A549 (cell line): ENCODE results near the gene UBE2O. TPM values are rescaled to one million over a fixed set of nuclear protein-coding genes. Genes with fewer than 3 reads are reported as not detected.

ENCODE experiments used
- ATAC-seq, 2 experiments: fragments of 200-7000 bp in 1 of 2; fragments of >200 bp in 1 of 2; cut with Nextera tagmentation in 1 of 2; cut with Tn5 transposase in 1 of 2; 3 replicates each; pipeline versions ENCODE4 v1.8.0 to v1.9.1; 2018 to 2020; ENCODE audit warnings: mild to moderate bottlenecking in 1 of 2, moderate library complexity in 1 of 2
- CTCF ChIA-PET: fragments of 300-600 bp; sonication (Branson Sonifier 250); formaldehyde crosslinking; extraction: SDS; loops from one replicate; lab custom pipeline; 2021; ENCODE audit warnings: antibody characterized with exemption, inconsistent platforms; lab: Yijun Ruan, JAX
- POLR2A ChIA-PET: fragments of 350-600 bp; formaldehyde crosslinking; extraction: SDS; loops from one replicate; lab custom pipeline; 2021; ENCODE audit warnings: antibody characterized with exemption, inconsistent platforms; lab: Yijun Ruan, JAX
- DNase-seq, 2 experiments: peaks; one replicate each; pipeline versions ENCODE4 v3.0.0 to v3.0.0-alpha.2; 2011 to 2016; ENCODE audit warnings: low read depth in 1 of 2, low spot score in 1 of 2
- FAIRE-seq: peaks from 2 replicates; lab custom pipeline; 2011; peaks lifted over from hg19 to GRCh38; lab: Jason Lieb, UNC
- H3K27ac ChIP-seq, 2 experiments: fragments of >200 bp; sonication (Bioruptor Twin); formaldehyde crosslinking; 3 replicates each; pipeline ENCODE4 v1.5.1; 2016 to 2017
- H3K4me1 ChIP-seq: fragments of >200 bp; sonication (Bioruptor Twin); formaldehyde crosslinking; 3 replicates; pipeline ENCODE4 v1.6.1; 2016
- H3K4me2 ChIP-seq: fragments of >200 bp; sonication (Bioruptor Twin); formaldehyde crosslinking; 3 replicates; pipeline ENCODE4 v1.6.1; 2016
- H3K4me3 ChIP-seq: fragments of >200 bp; sonication (Bioruptor Twin); formaldehyde crosslinking; 3 replicates; pipeline ENCODE4 v1.5.1; 2016
- H3K9me3 ChIP-seq: fragments of >200 bp; sonication (Bioruptor Twin); formaldehyde crosslinking; 3 replicates; pipeline ENCODE4 v1.6.1; 2016
- BHLHE40 ChIP-seq: IDR thresholded peaks from 2 replicates; pipeline ENCODE4 v1.6.1; 2012; ENCODE audit warnings: low read depth, low read length, inconsistent platforms
- CBX2 ChIP-seq: fragments of 200-600 bp; sonication (generic); IDR thresholded peaks from 2 replicates; pipeline ENCODE4 v1.6.1; 2016; ENCODE audit warnings: low read depth, mild to moderate bottlenecking, borderline replicate concordance
- CBX8 ChIP-seq: fragments of 200-600 bp; sonication (generic); IDR thresholded peaks from 2 replicates; pipeline ENCODE4 v1.6.1; 2016
- CHD2 ChIP-seq: fragments of 150-350 bp; IDR thresholded peaks from 2 replicates; pipeline ENCODE4 v1.6.1; 2014; ENCODE audit warnings: low read length; ENCODE audit not compliant: partially characterized antibody
- CHD4 ChIP-seq: fragments of 200-600 bp; sonication (generic); IDR thresholded peaks from 2 replicates; pipeline ENCODE4 v1.6.1; 2016; ENCODE audit warnings: antibody characterized with exemption, mild to moderate bottlenecking, borderline replicate concordance
- EHF ChIP-seq: fragments of 250-450 bp; sonication (Bioruptor Pico); IDR thresholded peaks from 2 replicates; pipeline ENCODE4 v1.5.0; 2020; ENCODE audit warnings: mild to moderate bottlenecking
- EHMT2 ChIP-seq: fragments of 200-600 bp; sonication (generic); IDR thresholded peaks from 2 replicates; pipeline ENCODE4 v1.6.1; 2016; ENCODE audit warnings: antibody characterized with exemption, low read depth, mild to moderate bottlenecking, moderate library complexity
- ELK1 ChIP-seq: fragments of 150-350 bp; IDR thresholded peaks from 2 replicates; pipeline ENCODE4 v1.6.1; 2014; ENCODE audit warnings: low read depth, mild to moderate bottlenecking, low read length
- FOSB ChIP-seq: fragments of 250-450 bp; sonication (Bioruptor Pico); IDR thresholded peaks from 2 replicates; pipeline ENCODE4 v1.5.0; 2020; ENCODE audit warnings: mild to moderate bottlenecking, moderate library complexity
- FOSL2 ChIP-seq, 2 experiments: fragments of 450-650 bp in 1 of 2; fragments of >200 bp in 1 of 2; sonication (Bioruptor Twin) in 1 of 2; formaldehyde crosslinking; IDR thresholded peaks; 2 replicates each; pipeline versions ENCODE4 v1.5.0 to v1.6.1; 2016 to 2020; ENCODE audit warnings: mild to moderate bottlenecking in 1 of 2, moderate library complexity in 1 of 2
- HDAC2 ChIP-seq: fragments of 200-600 bp; sonication (generic); IDR thresholded peaks from 2 replicates; pipeline ENCODE4 v1.6.1; 2016
- HEYL ChIP-seq: fragments of 250-450 bp; sonication (Bioruptor Pico); IDR thresholded peaks from 2 replicates; pipeline ENCODE4 v1.8.0; 2021; ENCODE audit warnings: mild to moderate bottlenecking, moderate library complexity
- HOXB5 ChIP-seq: fragments of 250-450 bp; sonication (Bioruptor Pico); IDR thresholded peaks from 2 replicates; pipeline ENCODE4 v1.5.0; 2020; ENCODE audit warnings: mild to moderate bottlenecking, moderate library complexity
- JUNB ChIP-seq: fragments of >200 bp; sonication (Bioruptor Twin); formaldehyde crosslinking; IDR thresholded peaks from 2 replicates; pipeline ENCODE4 v1.6.1; 2016
- KDM5A ChIP-seq: fragments of 200-600 bp; sonication (generic); IDR thresholded peaks from 2 replicates; pipeline ENCODE4 v1.6.1; 2016; ENCODE audit warnings: antibody characterized with exemption, mild to moderate bottlenecking
- MAZ ChIP-seq: fragments of 150-350 bp; IDR thresholded peaks from 2 replicates; pipeline ENCODE4 v1.6.1; 2014; ENCODE audit warnings: antibody characterized with exemption, low read depth, low read length, borderline replicate concordance
- NFE2L2 ChIP-seq: fragments of 150-350 bp; conservative IDR thresholded peaks from 2 replicates; pipeline ENCODE4 v1.6.1; 2014; ENCODE audit warnings: low read length
- POLR2AphosphoS2 ChIP-seq: conservative IDR thresholded peaks from 2 replicates; pipeline ENCODE4 v1.6.1; 2012; ENCODE audit warnings: low read length, improper control_type of control experiment, inconsistent platforms
- REST ChIP-seq: fragments of 200-600 bp; sonication (generic); IDR thresholded peaks from 2 replicates; pipeline ENCODE4 v1.6.1; 2016; ENCODE audit warnings: antibody characterized with exemption, mild to moderate bottlenecking, moderate library complexity
- RFX5 ChIP-seq: fragments of 450-650 bp; IDR thresholded peaks from 2 replicates; pipeline ENCODE4 v1.7.1; 2014; ENCODE audit warnings: antibody characterized with exemption, mild to moderate bottlenecking, moderate library complexity
- RNF2 ChIP-seq: fragments of 200-600 bp; sonication (generic); IDR thresholded peaks from 2 replicates; pipeline ENCODE4 v1.6.1; 2016; ENCODE audit warnings: low read depth, mild to moderate bottlenecking, antibody characterized with exemption, moderate library complexity, borderline replicate concordance
- TFCP2L1 ChIP-seq: fragments of 250-450 bp; sonication (Bioruptor Pico); IDR thresholded peaks from 2 replicates; pipeline ENCODE4 v1.5.0; 2021; ENCODE audit warnings: mild to moderate bottlenecking
- ZC3H11A ChIP-seq: fragments of 450-650 bp; IDR thresholded peaks from 2 replicates; pipeline ENCODE4 v1.6.1; 2014; ENCODE audit warnings: antibody characterized with exemption, mild to moderate bottlenecking
- ZFP36 ChIP-seq: fragments of 450-650 bp; IDR thresholded peaks from 2 replicates; pipeline ENCODE4 v1.6.1; 2014; ENCODE audit warnings: borderline replicate concordance; ENCODE audit not compliant: partially characterized antibody
- WGBS: methylation state at CpG from one replicate; pipeline ENCODE4 v1.1.6; 2017; ENCODE audit errors: missing lambda C conversion rate; 5-methylcytosine and 5-hydroxymethylcytosine counted together
- polyA plus RNA-seq, 4 experiments: library from polyadenylated mRNA; depleted of rRNA in 3 of 4; stranded (reverse); fragments of >200 nt; fragmentation: RNase III in 1 of 4; extraction: RNeasy Plus Mini Kit Qiagen cat#74134 plus additional on column Dnase treatment in 1 of 4; gene quantifications; 2 replicates in 3 of 4; 3 replicates in 1 of 4; pipeline ENCODE4 v1.2.3, GENCODE V29; 2011 to 2017
- TF ChIP-seq, protein P1 (sequence below): IDR thresholded peaks from 2 replicates; pipeline ENCODE4 v1.6.1; 2012
- TF ChIP-seq, protein P2 (sequence below): IDR thresholded peaks from 2 replicates; pipeline ENCODE4 v1.6.1; 2012; ENCODE audit warnings: low read depth, borderline replicate concordance
- TF ChIP-seq, protein P3 (sequence below): fragments of >200 bp; sonication (Bioruptor Twin); formaldehyde crosslinking; IDR thresholded peaks from 2 replicates; pipeline ENCODE4 v1.6.1; 2016
- TF ChIP-seq, protein P4 (sequence below): fragments of 250-450 bp; sonication (Bioruptor Pico); IDR thresholded peaks from 2 replicates; pipeline ENCODE4 v1.5.0; 2021; ENCODE audit warnings: mild to moderate bottlenecking, moderate library complexity, borderline replicate concordance

The UBE2O gene
- polyA plus RNA-seq, 2 of the 4 experiments (the other 2 are of a cell fraction): 22.0 to 25.7 TPM

DNA sequence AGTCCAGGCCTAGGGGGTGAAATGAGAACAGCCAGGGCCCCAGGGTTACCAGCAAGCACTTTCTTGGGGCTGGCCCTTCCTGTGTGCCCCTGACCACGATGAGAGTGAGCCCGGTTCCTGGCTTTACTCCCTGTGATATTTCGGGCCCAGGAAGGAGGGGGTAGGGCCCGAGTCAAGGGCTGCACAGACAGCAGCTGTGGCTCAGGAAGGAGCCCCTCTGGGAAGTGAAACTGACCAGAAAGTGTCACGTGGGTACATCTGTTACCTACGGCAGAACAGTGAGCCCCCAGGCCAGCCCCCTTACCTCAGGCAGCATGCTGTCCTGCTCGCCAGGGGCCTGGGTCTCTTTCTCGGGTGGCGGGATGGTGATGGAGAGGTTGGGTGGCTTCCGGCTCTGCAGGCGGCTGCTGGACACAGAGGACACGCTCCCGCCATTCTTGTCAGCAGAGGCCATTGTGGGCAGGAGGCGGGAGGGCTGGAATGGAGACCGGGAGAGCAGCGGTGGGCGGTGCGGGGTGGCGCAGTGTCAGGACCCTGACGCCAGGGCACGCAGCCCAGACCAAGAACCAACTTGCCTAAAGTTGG is 28.2 kb upstream of the UBE2O start:
- no peak for ATAC-seq
- Histone ChIP-seq H3K27ac (0 out of 6 replicates have a peak overlapping the region, but pooled peaks of 1 of the 2 experiments have one; percentile 17), H3K4me3 (no peak overlapping the region), H3K9me3 (no peaks in the 10 kb centered on the region), H3K4me2 (no peak overlapping the region), H3K4me1 (peaks cover 22% of the 10 kb centered on the region)
- WGBS: 86% methylated on average over 21 of the region's 21 CpGs
- TF ChIP-seq HDAC2 (no peak), ZC3H11A (no peak), KDM5A (no peak), POLR2AphosphoS2 (no peak), FOSL2 (IDR thresholded peaks at IDR 0.05) (no peak), FOSL2 (CRISPR knock-in tag; IDR thresholded peaks at IDR 0.05) (no peak), CHD2 (no peak), BHLHE40 (no peak), MAZ (no peak), CHD4 (no peak), RNF2 (no peak), CBX8 (no peak), TFCP2L1 (CRISPR knock-in tag) (no peak), NFE2L2 (no peak), FOSB (CRISPR knock-in tag) (no peak), HOXB5 (CRISPR knock-in tag) (no peak), CBX2 (no peak)
- TF ChIP-seq, protein P1, sequence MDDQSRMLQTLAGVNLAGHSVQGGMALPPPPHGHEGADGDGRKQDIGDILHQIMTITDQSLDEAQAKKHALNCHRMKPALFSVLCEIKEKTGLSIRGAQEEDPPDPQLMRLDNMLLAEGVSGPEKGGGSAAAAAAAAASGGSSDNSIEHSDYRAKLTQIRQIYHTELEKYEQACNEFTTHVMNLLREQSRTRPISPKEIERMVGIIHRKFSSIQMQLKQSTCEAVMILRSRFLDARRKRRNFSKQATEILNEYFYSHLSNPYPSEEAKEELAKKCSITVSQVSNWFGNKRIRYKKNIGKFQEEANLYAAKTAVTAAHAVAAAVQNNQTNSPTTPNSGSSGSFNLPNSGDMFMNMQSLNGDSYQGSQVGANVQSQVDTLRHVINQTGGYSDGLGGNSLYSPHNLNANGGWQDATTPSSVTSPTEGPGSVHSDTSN: no peak
- TF ChIP-seq, protein P2, sequence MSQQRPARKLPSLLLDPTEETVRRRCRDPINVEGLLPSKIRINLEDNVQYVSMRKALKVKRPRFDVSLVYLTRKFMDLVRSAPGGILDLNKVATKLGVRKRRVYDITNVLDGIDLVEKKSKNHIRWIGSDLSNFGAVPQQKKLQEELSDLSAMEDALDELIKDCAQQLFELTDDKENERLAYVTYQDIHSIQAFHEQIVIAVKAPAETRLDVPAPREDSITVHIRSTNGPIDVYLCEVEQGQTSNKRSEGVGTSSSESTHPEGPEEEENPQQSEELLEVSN: no peak
- CTCF ChIA-PET: interaction anchor here (2.0 to 64.5 kb wide), 3 partner anchors 13 to 84 kb away, joined by 8 to 1994 read pairs (median 1994); partner anchors contain the start of genes AANAT, RHBDF2 and UBE2O
- POLR2A ChIA-PET: no interaction called here
- no peak for DNase-seq
- FAIRE-seq: no peak

GRCh38 chr17:76480632-76481031 is 27.7 kb upstream of the UBE2O start:
- ATAC-seq: no peak
- TF ChIP-seq ZFP36: no peak
- TF ChIP-seq, protein P1: no peak
- no peak for TF ChIP-seq JUNB
- TF ChIP-seq HEYL (CRISPR knock-in tag): no peak
- TF ChIP-seq TFCP2L1 (CRISPR knock-in tag): no peak
- no peak for TF ChIP-seq RNF2
- TF ChIP-seq RFX5: no peak
- TF ChIP-seq, protein P3, sequence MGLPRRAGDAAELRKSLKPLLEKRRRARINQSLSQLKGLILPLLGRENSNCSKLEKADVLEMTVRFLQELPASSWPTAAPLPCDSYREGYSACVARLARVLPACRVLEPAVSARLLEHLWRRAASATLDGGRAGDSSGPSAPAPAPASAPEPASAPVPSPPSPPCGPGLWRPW: no peak
- no peak for TF ChIP-seq ELK1
- no peak for TF ChIP-seq ZC3H11A
- TF ChIP-seq REST: no peak
- TF ChIP-seq, protein P4, sequence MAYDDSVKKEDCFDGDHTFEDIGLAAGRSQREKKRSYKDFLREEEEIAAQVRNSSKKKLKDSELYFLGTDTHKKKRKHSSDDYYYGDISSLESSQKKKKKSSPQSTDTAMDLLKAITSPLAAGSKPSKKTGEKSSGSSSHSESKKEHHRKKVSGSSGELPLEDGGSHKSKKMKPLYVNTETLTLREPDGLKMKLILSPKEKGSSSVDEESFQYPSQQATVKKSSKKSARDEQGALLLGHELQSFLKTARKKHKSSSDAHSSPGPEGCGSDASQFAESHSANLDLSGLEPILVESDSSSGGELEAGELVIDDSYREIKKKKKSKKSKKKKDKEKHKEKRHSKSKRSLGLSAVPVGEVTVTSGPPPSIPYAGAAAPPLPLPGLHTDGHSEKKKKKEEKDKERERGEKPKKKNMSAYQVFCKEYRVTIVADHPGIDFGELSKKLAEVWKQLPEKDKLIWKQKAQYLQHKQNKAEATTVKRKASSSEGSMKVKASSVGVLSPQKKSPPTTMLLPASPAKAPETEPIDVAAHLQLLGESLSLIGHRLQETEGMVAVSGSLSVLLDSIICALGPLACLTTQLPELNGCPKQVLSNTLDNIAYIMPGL: no peak
- TF ChIP-seq EHMT2: no peak
- no peak for TF ChIP-seq EHF (CRISPR knock-in tag)
- TF ChIP-seq CBX8: no peak

More at GRCh38 chr17:76480632-76481031, 27.7 kb upstream of the UBE2O start:
- Histone ChIP-seq H3K4me2 (no peak overlapping the region), H3K4me3 (no peak overlapping the region), H3K4me1 (peaks cover 20% of the 10 kb centered on the region), H3K9me3 (no peaks in the 10 kb centered on the region), H3K27ac (no peak overlapping the region)
- POLR2A ChIA-PET: no interaction called here
- CTCF ChIA-PET: interaction anchor here (2.0 to 64.5 kb wide), 3 partner anchors 13 to 83 kb away, joined by 8 to 1994 read pairs (median 1994); partner anchors contain the start of genes AANAT, RHBDF2 and UBE2O
- WGBS: 93% methylated on average over 15 of the region's 15 CpGs
- no peak for FAIRE-seq
- no peak for DNase-seq
